ENCODE data around the gene CCDC70.
A peak's percentile ranks its signal among the peaks of the same experiment; 100 is the strongest.

- TF ChIP-seq CTCF (IDR thresholded peaks at IDR 0.05; ENCODE audit: insufficient read depth, low read length) (peak; percentile 74), GABPA (IDR thresholded peaks at IDR 0.05; ENCODE audit: low read depth) (no peak), POLR2AphosphoS5 (IDR thresholded peaks at IDR 0.05; ENCODE audit: low read depth) (no peak)
- TF ChIP-seq, protein P1, sequence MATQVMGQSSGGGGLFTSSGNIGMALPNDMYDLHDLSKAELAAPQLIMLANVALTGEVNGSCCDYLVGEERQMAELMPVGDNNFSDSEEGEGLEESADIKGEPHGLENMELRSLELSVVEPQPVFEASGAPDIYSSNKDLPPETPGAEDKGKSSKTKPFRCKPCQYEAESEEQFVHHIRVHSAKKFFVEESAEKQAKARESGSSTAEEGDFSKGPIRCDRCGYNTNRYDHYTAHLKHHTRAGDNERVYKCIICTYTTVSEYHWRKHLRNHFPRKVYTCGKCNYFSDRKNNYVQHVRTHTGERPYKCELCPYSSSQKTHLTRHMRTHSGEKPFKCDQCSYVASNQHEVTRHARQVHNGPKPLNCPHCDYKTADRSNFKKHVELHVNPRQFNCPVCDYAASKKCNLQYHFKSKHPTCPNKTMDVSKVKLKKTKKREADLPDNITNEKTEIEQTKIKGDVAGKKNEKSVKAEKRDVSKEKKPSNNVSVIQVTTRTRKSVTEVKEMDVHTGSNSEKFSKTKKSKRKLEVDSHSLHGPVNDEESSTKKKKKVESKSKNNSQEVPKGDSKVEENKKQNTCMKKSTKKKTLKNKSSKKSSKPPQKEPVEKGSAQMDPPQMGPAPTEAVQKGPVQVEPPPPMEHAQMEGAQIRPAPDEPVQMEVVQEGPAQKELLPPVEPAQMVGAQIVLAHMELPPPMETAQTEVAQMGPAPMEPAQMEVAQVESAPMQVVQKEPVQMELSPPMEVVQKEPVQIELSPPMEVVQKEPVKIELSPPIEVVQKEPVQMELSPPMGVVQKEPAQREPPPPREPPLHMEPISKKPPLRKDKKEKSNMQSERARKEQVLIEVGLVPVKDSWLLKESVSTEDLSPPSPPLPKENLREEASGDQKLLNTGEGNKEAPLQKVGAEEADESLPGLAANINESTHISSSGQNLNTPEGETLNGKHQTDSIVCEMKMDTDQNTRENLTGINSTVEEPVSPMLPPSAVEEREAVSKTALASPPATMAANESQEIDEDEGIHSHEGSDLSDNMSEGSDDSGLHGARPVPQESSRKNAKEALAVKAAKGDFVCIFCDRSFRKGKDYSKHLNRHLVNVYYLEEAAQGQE (IDR thresholded peaks at IDR 0.05; ENCODE audit: insufficient replicate concordance, low read depth) = no peak
These were observed 34.4 kb downstream of the CCDC70 start for GRCh38 chr13:51895906-51896888.
